T47D (cell line): ENCODE measurements around the gene CCDC160.
A peak's percentile ranks its signal among the peaks of the same experiment; 100 is the strongest.
"Not testable (repeated sequence)": the region's sequence is repeated elsewhere in the genome, so short reads cannot be mapped to it uniquely, and the experiment has no call there.

Experiments
- DNase-seq, 2 experiments: peaks; one replicate each; pipeline versions ENCODE4 v3.0.0 to v3.0.0-alpha.2; 2011 to 2012; ENCODE audit warnings: low read depth in 1 of 2, low spot score in 1 of 2
- JUND ChIP-seq: IDR thresholded peaks from 2 replicates; pipeline ENCODE4 v1.6.1; 2012; ENCODE audit warnings: low read depth
- in situ Hi-C: cut with HindIII; loops from 2 replicates; pipeline ENCODE4 v1.10.0; 2016; ENCODE audit warnings: low sequenced_read_pairs, low pct_unique_long_range_greater_than_20kb

Gene CCDC160

GRCh38 chrX:134236626-134237614 is at the start of gene CCDC160:
Gene CCDC160 (plus strand): TSS chrX:134237182. CDS start chrX:134244801, 7,619 bp downstream.
- DNase-seq, result peak; percentile 19 to 56
- TF ChIP-seq JUND, result no peak
- in situ Hi-C loops, result no loop called here

DNA sequence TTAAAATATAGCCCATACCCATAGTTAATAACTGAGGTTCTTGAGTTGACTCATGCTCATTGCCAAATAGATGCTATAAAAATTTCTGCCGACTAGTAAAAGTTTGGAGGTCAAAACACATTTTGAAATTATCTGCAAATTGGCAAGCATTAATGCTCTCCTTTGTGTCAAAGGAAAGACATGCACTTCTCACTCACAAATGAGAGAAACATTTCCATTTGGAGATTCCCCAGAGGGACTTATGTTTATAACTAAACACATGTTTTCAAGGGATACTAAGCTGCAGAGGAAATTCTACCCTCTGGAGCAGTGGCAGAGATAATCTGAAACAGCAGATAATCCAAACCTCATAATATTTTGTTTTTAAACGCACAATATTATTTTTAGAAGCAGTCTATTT is 45.7 kb upstream of the CCDC160 start:
- no peak for DNase-seq
- TF ChIP-seq JUND, result no peak
- in situ Hi-C loops, result no loop called here

DNA sequence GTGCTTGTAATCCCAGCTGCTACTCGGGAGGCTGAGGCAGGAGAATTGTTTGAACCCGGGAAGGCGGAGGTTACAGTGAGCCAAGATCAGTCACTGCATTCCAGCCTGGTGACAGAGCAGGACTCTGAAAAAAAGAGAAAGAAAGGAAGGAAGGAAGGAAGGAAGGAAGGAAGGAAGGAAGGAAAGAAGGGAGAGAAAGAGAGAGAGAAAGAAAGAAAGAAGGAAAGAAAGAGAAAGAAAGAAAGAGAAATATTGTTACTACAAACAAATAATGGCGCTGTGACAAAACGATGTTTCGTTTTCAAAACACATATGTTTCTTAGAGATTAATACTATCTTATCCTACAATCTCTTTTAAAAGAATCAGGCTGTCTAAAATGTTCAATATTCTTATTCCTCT is 42.1 kb upstream of the CCDC160 start:
- in situ Hi-C loops, result no loop called here
- DNase-seq, result no peak
- no peak for TF ChIP-seq JUND

DNA sequence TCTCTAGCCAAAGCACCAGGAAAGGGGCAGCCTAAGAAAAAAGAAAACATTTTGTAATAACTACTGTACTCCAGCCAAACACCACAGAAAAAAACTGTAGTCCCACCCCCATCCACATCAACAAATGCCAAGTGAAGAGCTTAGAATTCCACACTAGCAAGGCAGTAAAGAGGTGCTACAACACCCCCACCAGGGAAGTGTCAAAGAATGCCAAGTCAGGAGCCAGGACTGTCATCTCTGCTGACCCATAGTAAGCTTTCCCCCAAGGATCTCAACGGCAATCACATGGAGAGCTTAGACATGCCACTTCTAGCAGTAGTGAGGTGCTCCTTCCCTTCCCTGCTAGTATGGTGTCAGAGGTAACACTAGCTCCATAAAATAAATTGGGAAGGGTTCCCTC is 34.4 kb upstream of the CCDC160 start:
- in situ Hi-C loops, result no loop called here
- TF ChIP-seq JUND, result no peak
- no peak for DNase-seq

DNA sequence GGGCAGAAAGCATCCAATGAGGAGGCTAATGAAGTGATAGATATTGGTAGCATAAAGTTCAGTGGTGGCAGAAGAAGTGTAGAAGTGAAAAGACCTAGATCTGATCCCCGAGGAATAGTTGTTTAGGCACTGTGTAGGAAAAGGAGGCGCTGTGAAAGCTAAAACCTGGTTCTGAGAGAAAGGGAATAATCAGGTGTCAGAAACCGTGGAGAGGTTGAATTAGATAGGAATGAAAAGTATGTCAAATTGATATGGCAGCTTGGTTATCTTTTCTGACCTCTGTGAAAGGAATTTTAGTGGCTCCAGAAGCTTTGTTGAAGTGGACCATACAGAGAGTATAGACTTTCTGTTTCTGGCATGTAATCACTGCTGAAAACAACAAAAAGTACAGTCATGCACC is 30.8 kb upstream of the CCDC160 start:
- in situ Hi-C loops, result no loop called here
- no peak for TF ChIP-seq JUND
- DNase-seq, result no peak

- DNase-seq, result no peak
- no peak for TF ChIP-seq JUND
- in situ Hi-C loops, result no loop called here
These were observed 26.5 kb upstream of the CCDC160 start for GRCh38 chrX:134210465-134210864.

- in situ Hi-C loops, result no loop called here
- no peak for TF ChIP-seq JUND
- DNase-seq, result peak in 1 of 2 experiments; percentile 79
These were observed 1.7 kb upstream of the CCDC160 start for GRCh38 chrX:134235236-134235635.

DNA sequence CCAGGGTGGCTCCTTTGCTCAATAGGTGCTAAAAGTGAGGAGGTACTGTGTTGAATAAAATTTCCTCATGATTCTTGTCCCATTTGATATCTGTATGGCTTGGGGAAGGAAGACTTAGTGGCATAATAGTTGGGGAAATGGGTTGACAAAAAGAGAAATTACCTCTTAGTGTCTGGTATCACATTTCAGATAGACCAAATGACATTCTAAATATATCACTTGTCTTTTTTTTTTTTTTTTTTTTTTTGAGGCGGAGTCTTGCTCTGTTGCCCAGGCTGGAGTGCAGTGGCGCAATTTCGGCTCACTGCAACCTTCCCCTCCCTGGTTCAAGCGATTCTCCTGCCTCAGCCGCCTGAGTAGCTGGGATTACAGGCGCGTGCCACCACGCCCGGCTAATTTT is 1.2 kb downstream of the CCDC160 start:
- in situ Hi-C loops, DNase-seq: not testable (repeated sequence)

GRCh38 chrX:134239016-134239415 is 2.0 kb downstream of the CCDC160 start:
- in situ Hi-C loops, result no loop called here
- DNase-seq, result no peak
- no peak for TF ChIP-seq JUND

DNA sequence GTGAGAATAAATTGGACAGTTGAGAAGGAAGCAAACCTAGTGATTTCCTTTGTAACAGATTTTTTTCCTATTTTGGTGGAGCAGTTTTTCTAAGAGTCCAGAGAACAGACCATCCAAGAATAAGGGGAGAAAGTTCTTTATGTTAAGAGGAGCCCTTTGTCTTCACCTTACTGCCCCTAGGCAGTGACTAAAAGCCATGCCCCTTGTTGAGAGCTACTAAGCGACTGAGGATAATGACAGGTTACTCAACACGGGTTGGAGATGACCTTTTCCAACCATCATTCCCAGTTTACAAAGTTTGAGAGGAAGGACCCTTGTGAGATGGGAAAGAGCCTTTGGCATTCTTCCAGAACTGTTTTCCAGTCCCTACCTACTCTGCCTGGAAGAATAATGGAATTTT is 3.2 kb downstream of the CCDC160 start:
- no peak for DNase-seq
- TF ChIP-seq JUND, result no peak
- in situ Hi-C loops, result no loop called here

- in situ Hi-C loops, result no loop called here
- no peak for DNase-seq
- no peak for TF ChIP-seq JUND
These were observed 5.1 kb downstream of the CCDC160 start for GRCh38 chrX:134241960-134242619.

- in situ Hi-C loops, result no loop called here
- DNase-seq, result peak; percentile 5 to 65
- no peak for TF ChIP-seq JUND
These were observed 7.1 kb downstream of the CCDC160 start for GRCh38 chrX:134244043-134244442.

- peak in 1 of 2 experiments; percentile 18 for DNase-seq
- in situ Hi-C loops, result no loop called here
- TF ChIP-seq JUND, result no peak
These were observed 9.3 kb downstream of the CCDC160 start for GRCh38 chrX:134246282-134246681.

- in situ Hi-C loops, result no loop called here
- TF ChIP-seq JUND, result no peak
These were observed 10.5 kb downstream of the CCDC160 start for GRCh38 chrX:134247492-134247891.

More at GRCh38 chrX:134247492-134247891, 10.5 kb downstream of the CCDC160 start:
- no peak for DNase-seq
